Psoas muscle (tissue), 8 donors: ENCODE results near the gene MAMDC4. TPM values are rescaled to one million over a fixed set of nuclear protein-coding genes. Genes with fewer than 3 reads are reported as not detected.

ENCODE experiments used
- ATAC-seq, 4 donors: fragments of 200-7000 bp; cut with Tn5 transposase; one replicate each; pipeline ENCODE4 v1.9.1; 2020; ENCODE audit warnings: moderate library complexity in 3 of 4, mild to moderate bottlenecking in 2 of 4
- DNase-seq, 2 donors: peaks; one replicate each; pipeline ENCODE4 v3.0.0-alpha.2; 2020
- H3K27ac ChIP-seq: fragments of 200-600 bp; one replicate; pipeline ENCODE4 v1.8.0; 2022
- H3K27me3 ChIP-seq, 3 donors: fragments of 200-600 bp in 1 of 3; one replicate each; pipeline versions ENCODE4 v1.6.1 to v1.8.0; 2013 to 2022; ENCODE audit warnings: low read length in 2 of 3, mild to moderate bottlenecking in 2 of 3, moderate library complexity in 1 of 3; ENCODE audit not compliant: insufficient read depth in 3 of 3
- H3K36me3 ChIP-seq, 2 donors: fragments of 200-600 bp in 1 of 2; one replicate each; pipeline versions ENCODE4 v1.6.1 to v1.8.0; 2013 to 2022; ENCODE audit warnings: low read depth in 1 of 2, mild to moderate bottlenecking in 1 of 2, moderate library complexity in 1 of 2; ENCODE audit not compliant: insufficient read depth in 1 of 2
- H3K4me1 ChIP-seq: fragments of 200-600 bp; one replicate; pipeline ENCODE4 v1.8.0; 2022
- H3K4me3 ChIP-seq: fragments of 200-600 bp; one replicate; pipeline ENCODE4 v1.8.0; 2022; ENCODE audit warnings: mild to moderate bottlenecking
- H3K9me3 ChIP-seq: fragments of 200-600 bp; one replicate; pipeline ENCODE4 v1.8.0; 2022
- WGBS, 3 donors: extraction: QIAGEN DNeasy Blood & Tissue Kit; methylation state at CpG; one replicate each; pipeline versions ENCODE4 v1.1.6 to v1.1.7; 2013; 5-methylcytosine and 5-hydroxymethylcytosine counted together
- intact Hi-C, 2 donors: fragments of 100-400 bp; cut with DNase I; formaldehyde crosslinking; loops; one replicate each; pipeline versions ENCODE4 v1.11.0 to v1.14.2; 2022
- polyA plus RNA-seq, 3 donors: library from polyadenylated mRNA; stranded (reverse); fragments of 200-250 nt; gene quantifications; one replicate each; pipeline ENCODE4 v1.2.3, GENCODE V29; 2013
- total RNA-seq, 4 donors: library from RNA; stranded (reverse); fragmentation: NEBNext Ultra II Directional in 2 of 4; extraction: Animal tissue kit (Norgen Biotek cat#: 25700) in 2 of 4; gene quantifications; one replicate each; pipeline versions ENCODE4 v1.2.1 to v1.2.4, GENCODE V29; 2021 to 2023
- TF ChIP-seq, protein P1 (sequence below): fragments of 200-600 bp; IDR thresholded peaks from one replicate; pipeline ENCODE4 v1.8.0; 2022; ENCODE audit warnings: antibody characterized with exemption
- donor health status: healthy with polysubstance abuse.
- donor health status: DM: no; HTN: no; CAD: no; lungs with moderate emphysema.
- donor health status: Bipolar disorder and iron deficiency.
- donor health status: healthy.
- donor health status: DM: yes; HTN: yes; CAD: no.
- donor health status: DM: no; HTN: no; CAD: no.
- donor health status: DM: no; HTN: no; CAD: no.
- donor health status: DM: yes; HTN: yes; CAD: no.

MAMDC4 gene
- total and polyA plus RNA-seq, 7 donors = 1.7 to 7.9 (median 2.9) TPM

- peak; percentile 97 to 99 (median 98) for ATAC-seq
- Histone ChIP-seq H3K27me3 (no peaks in the 10 kb centered on the region), H3K36me3 (peaks cover 0 to 9% of the 10 kb centered on the region in 2 donors), H3K9me3 (no peaks in the 10 kb centered on the region), H3K4me1 (peaks cover 20% of the 10 kb centered on the region), H3K4me3 (peak within 1 kb of the TSS; percentile 98), H3K27ac (peak within 1 kb of the TSS; percentile 90)
- TF ChIP-seq, protein P1, sequence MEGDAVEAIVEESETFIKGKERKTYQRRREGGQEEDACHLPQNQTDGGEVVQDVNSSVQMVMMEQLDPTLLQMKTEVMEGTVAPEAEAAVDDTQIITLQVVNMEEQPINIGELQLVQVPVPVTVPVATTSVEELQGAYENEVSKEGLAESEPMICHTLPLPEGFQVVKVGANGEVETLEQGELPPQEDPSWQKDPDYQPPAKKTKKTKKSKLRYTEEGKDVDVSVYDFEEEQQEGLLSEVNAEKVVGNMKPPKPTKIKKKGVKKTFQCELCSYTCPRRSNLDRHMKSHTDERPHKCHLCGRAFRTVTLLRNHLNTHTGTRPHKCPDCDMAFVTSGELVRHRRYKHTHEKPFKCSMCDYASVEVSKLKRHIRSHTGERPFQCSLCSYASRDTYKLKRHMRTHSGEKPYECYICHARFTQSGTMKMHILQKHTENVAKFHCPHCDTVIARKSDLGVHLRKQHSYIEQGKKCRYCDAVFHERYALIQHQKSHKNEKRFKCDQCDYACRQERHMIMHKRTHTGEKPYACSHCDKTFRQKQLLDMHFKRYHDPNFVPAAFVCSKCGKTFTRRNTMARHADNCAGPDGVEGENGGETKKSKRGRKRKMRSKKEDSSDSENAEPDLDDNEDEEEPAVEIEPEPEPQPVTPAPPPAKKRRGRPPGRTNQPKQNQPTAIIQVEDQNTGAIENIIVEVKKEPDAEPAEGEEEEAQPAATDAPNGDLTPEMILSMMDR = no peak
- peak; percentile 98 to 99 for DNase-seq
- intact Hi-C loops = no loop called here
- WGBS, 3 donors = 0 to 1% (median 1%) methylated on average over 46 to 88 of the region's 88 CpGs
Observed at GRCh38 chr9:136885950-136886578, 33.9 kb downstream of the MAMDC4 start, which contains the start of gene TRAF2. Gene TRAF2 (plus strand): TSS chr9:136886516. CDS start chr9:136898741, 12,225 bp downstream.

- H3K36me3 ChIP-seq = peaks cover 0 to 11% of the 10 kb centered on the region in 2 donors
- TF ChIP-seq, protein P1 = no peak
- no peaks in the 10 kb centered on the region for H3K27me3 ChIP-seq
- WGBS, 3 donors = 2 to 4% (median 4%) methylated on average over 36 to 76 of the region's 76 CpGs
- H3K4me3 ChIP-seq = peak overlapping the region; percentile 98
- peak; percentile 1 to 59 (median 44) for ATAC-seq
- intact Hi-C loops = no loop called here
- peaks cover 20% of the 10 kb centered on the region for H3K4me1 ChIP-seq
- DNase-seq = peak; percentile 31 to 70
- peak overlapping the region; percentile 90 for H3K27ac ChIP-seq
- no peaks in the 10 kb centered on the region for H3K9me3 ChIP-seq
Observed at GRCh38 chr9:136886610-136887597, 34.8 kb downstream of the MAMDC4 start.

GRCh38 chr9:136888454-136888853 lies 36.3 kb downstream of the MAMDC4 start:
- Histone ChIP-seq H3K27me3 (no peaks in the 10 kb centered on the region), H3K9me3 (no peaks in the 10 kb centered on the region), H3K36me3 (peaks cover 0 to 19% of the 10 kb centered on the region in 2 donors), H3K4me1 (peaks cover 16% of the 10 kb centered on the region), H3K27ac (no peak overlapping the region), H3K4me3 (no peak overlapping the region)
- no peak for ATAC-seq
- no peak for DNase-seq
- TF ChIP-seq, protein P1 = no peak
- 80 to 90% (median 81%) methylated on average over 8 of the region's 8 CpGs for WGBS, 3 donors
- intact Hi-C loops = no loop called here

GRCh38 chr9:136889858-136890257 lies 37.7 kb downstream of the MAMDC4 start:
- TF ChIP-seq, protein P1 = no peak
- WGBS, 3 donors = 92 to 93% (median 93%) methylated on average over 42 of the region's 42 CpGs

More at GRCh38 chr9:136889858-136890257, 37.7 kb downstream of the MAMDC4 start:
- Histone ChIP-seq H3K27me3 (no peaks in the 10 kb centered on the region), H3K4me3 (no peak overlapping the region), H3K4me1 (peaks cover 16% of the 10 kb centered on the region), H3K9me3 (no peaks in the 10 kb centered on the region), H3K36me3 (peaks cover 0 to 23% of the 10 kb centered on the region in 2 donors), H3K27ac (no peak overlapping the region)
- intact Hi-C loops = no loop called here
- ATAC-seq (no peak), DNase-seq (no peak)
